ENCODE measurements around the gene PURA.

Gene PURA

DNA sequence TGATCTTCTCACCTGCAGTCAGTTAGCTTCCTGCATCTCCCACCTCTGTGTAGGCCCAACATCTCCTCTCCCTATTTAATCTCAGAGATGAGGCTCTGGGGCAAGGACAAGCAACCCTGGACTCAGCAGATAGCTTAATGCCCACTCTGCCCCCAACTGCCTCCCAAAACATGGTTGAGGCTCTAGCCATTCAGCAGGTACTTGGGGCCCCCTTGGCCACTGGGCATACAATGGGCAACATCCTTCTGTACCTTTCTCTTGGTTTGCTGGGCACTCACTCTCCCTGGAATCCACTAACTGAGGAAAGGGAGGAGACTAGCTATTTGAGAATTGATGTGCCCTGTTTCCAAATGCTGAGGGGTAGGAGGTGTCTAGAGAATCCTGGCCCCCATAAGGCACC, 21.2 kb downstream of the PURA start:
- Histone ChIP-seq H3K4me3 (ENCODE audit: insufficient read depth, low read length, poor library complexity, severe bottlenecking) (no peak overlapping the region), H3K36me3 (ENCODE audit: low read length) (no peaks in the 10 kb centered on the region), H3K9ac (ENCODE audit: low read length) (no peak overlapping the region), H3F3A (ENCODE audit: insufficient read depth) (no peaks in the 10 kb centered on the region), H3K79me2 (ENCODE audit: insufficient read depth, low read length) (no peaks in the 10 kb centered on the region), H3K27ac (ENCODE audit: low read depth, low read length) (no peak overlapping the region), H3K9me3 (ENCODE audit: insufficient read depth, low read length) (no peaks in the 10 kb centered on the region), H2AFZ (ENCODE audit: low read depth, low read length, severe bottlenecking) (no peak overlapping the region), H3K9me2 (replicated peaks; ENCODE audit: insufficient read depth, low read length) (no peaks in the 10 kb centered on the region), H3K4me2 (ENCODE audit: low read depth, low read length, poor library complexity, severe bottlenecking) (no peak overlapping the region), H4K20me1 (ENCODE audit: low read depth, low read length) (no peaks in the 10 kb centered on the region; the same call in 1 of the 2 replicates), H3K27me3 (ENCODE audit: low read length) (no peaks in the 10 kb centered on the region)
- no peak for TF ChIP-seq EZH2phosphoT487 (conservative IDR thresholded peaks at IDR 0.05; ENCODE audit: low read length)
- TF ChIP-seq, protein P1, sequence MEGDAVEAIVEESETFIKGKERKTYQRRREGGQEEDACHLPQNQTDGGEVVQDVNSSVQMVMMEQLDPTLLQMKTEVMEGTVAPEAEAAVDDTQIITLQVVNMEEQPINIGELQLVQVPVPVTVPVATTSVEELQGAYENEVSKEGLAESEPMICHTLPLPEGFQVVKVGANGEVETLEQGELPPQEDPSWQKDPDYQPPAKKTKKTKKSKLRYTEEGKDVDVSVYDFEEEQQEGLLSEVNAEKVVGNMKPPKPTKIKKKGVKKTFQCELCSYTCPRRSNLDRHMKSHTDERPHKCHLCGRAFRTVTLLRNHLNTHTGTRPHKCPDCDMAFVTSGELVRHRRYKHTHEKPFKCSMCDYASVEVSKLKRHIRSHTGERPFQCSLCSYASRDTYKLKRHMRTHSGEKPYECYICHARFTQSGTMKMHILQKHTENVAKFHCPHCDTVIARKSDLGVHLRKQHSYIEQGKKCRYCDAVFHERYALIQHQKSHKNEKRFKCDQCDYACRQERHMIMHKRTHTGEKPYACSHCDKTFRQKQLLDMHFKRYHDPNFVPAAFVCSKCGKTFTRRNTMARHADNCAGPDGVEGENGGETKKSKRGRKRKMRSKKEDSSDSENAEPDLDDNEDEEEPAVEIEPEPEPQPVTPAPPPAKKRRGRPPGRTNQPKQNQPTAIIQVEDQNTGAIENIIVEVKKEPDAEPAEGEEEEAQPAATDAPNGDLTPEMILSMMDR (IDR thresholded peaks at IDR 0.05; ENCODE audit: insufficient read depth, low read length, poor library complexity, severe bottlenecking), result no peak

DNA sequence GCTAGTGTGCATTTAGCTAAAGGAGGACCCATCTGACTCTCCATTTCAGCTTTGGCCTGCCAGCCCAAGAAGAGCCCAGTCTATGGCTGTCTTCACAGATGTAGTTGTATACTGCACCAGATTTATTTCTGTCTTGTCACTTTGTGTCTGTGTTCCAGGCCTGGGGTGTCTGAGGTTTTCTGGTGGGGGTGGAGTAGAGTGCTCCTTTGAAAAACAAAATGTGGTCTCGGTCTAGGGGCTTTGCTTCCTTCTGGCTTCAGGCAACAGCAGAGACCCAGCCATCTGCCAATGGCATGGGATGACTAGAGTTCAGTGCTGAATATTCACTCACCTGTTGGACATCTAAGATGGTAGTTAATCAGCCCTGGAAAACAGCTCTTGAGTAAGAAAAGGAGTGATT, 22.7 kb downstream of the PURA start:
- H3K79me2 ChIP-seq (ENCODE audit: insufficient read depth, low read length), result no peaks in the 10 kb centered on the region
- H4K20me1 ChIP-seq (ENCODE audit: low read depth, low read length), result no peaks in the 10 kb centered on the region; the same call in 1 of the 2 replicates
- no peaks in the 10 kb centered on the region for H3F3A ChIP-seq (ENCODE audit: insufficient read depth)
- H3K27ac ChIP-seq (ENCODE audit: low read depth, low read length), result no peak overlapping the region
- no peaks in the 10 kb centered on the region for H3K36me3 ChIP-seq (ENCODE audit: low read length)
- H3K9ac ChIP-seq (ENCODE audit: low read length), result no peak overlapping the region
- H3K4me3 ChIP-seq (ENCODE audit: insufficient read depth, low read length, poor library complexity, severe bottlenecking), result no peak overlapping the region
- H3K9me2 ChIP-seq (replicated peaks; ENCODE audit: insufficient read depth, low read length), result no peaks in the 10 kb centered on the region
- H3K4me2 ChIP-seq (ENCODE audit: low read depth, low read length, poor library complexity, severe bottlenecking), result no peak overlapping the region
- TF ChIP-seq, protein P1 (IDR thresholded peaks at IDR 0.05; ENCODE audit: insufficient read depth, low read length, poor library complexity, severe bottlenecking), result no peak
- TF ChIP-seq EZH2phosphoT487 (conservative IDR thresholded peaks at IDR 0.05; ENCODE audit: low read length), result no peak
- H2AFZ ChIP-seq (ENCODE audit: low read depth, low read length, severe bottlenecking), result no peak overlapping the region
- no peaks in the 10 kb centered on the region for H3K27me3 ChIP-seq (ENCODE audit: low read length)
- H3K9me3 ChIP-seq (ENCODE audit: insufficient read depth, low read length), result no peaks in the 10 kb centered on the region

DNA sequence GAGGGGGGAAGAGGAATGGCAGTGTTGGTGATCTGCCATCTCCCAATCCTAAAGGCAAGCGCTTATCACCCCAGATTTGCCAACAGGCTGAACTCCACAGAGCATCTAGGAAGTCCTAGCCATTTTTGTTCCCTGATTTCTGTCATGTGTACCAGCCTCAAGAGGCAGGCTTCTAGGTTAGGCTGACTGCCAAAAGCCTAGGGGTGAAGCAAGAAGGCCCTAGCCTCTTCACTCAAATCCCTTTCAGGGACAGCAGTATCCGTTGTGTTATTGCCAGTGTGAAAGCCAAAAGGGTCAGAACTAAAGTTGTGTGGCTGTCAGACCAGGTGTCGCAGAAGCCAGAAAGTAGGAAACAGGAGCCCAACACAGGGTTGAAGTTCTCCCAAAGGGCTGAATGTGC, 26.5 kb downstream of the PURA start:
- Histone ChIP-seq H4K20me1 (ENCODE audit: low read depth, low read length) (no peaks in the 10 kb centered on the region; the same call in 1 of the 2 replicates), H3K4me2 (ENCODE audit: low read depth, low read length, poor library complexity, severe bottlenecking) (no peak overlapping the region), H3K27me3 (ENCODE audit: low read length) (no peaks in the 10 kb centered on the region), H3K9ac (ENCODE audit: low read length) (no peak overlapping the region), H3K27ac (ENCODE audit: low read depth, low read length) (no peak overlapping the region), H3K9me2 (replicated peaks; ENCODE audit: insufficient read depth, low read length) (no peaks in the 10 kb centered on the region), H3K9me3 (ENCODE audit: insufficient read depth, low read length) (no peaks in the 10 kb centered on the region), H3K36me3 (ENCODE audit: low read length) (no peaks in the 10 kb centered on the region), H3F3A (ENCODE audit: insufficient read depth) (no peaks in the 10 kb centered on the region), H3K4me3 (ENCODE audit: insufficient read depth, low read length, poor library complexity, severe bottlenecking) (no peak overlapping the region), H3K79me2 (ENCODE audit: insufficient read depth, low read length) (no peaks in the 10 kb centered on the region), H2AFZ (ENCODE audit: low read depth, low read length, severe bottlenecking) (no peak overlapping the region)
- TF ChIP-seq EZH2phosphoT487 (conservative IDR thresholded peaks at IDR 0.05; ENCODE audit: low read length), result no peak
- TF ChIP-seq, protein P1 (IDR thresholded peaks at IDR 0.05; ENCODE audit: insufficient read depth, low read length, poor library complexity, severe bottlenecking), result no peak

All from SU-DHL-6 (cell line).